Fibroblast of the aortic adventitia (primary cell): ENCODE measurements around the gene BTG2. TPM values are rescaled to one million over a fixed set of nuclear protein-coding genes. Genes with fewer than 3 reads are reported as not detected.
"Not testable (repeated sequence)": the region's sequence is repeated elsewhere in the genome, so short reads cannot be mapped to it uniquely, and the experiment has no call there.

Experiments used
- DNase-seq: peaks from one replicate; pipeline ENCODE4 v3.0.0-alpha.2; 2010; ENCODE audit warnings: low read depth
- H3K4me3 ChIP-seq: 2 replicates; pipeline ENCODE4 v1.5.1; 2011; ENCODE audit warnings: low read depth, mild to moderate bottlenecking, control low read depth, low read length, moderate library complexity
- CTCF ChIP-seq: IDR thresholded peaks from 2 replicates; pipeline ENCODE4 v1.5.1; 2011; ENCODE audit warnings: mild to moderate bottlenecking, low read length, control low read depth, inconsistent platforms; ENCODE audit not compliant: insufficient read depth
- total RNA-seq: library from RNA; depleted of rRNA; stranded (reverse); fragments of >200 nt; gene quantifications from 2 replicates; pipeline ENCODE4 v1.2.3, GENCODE V29; 2012; ENCODE audit warnings: low replicate concordance

The BTG2 gene
- total RNA-seq, result 16.7 and 18.2 TPM in 2 replicates

GRCh38 chr1:203304919-203305808 is at the start of gene BTG2:
TSS of gene BTG2 (plus strand) at chr1:203305519. CDS start at chr1:203305607, 88 bp downstream.
- peak within 1 kb of the TSS; percentile 92 for H3K4me3 ChIP-seq
- DNase-seq, result peak; percentile 86
- no peak for TF ChIP-seq CTCF

- not testable (repeated sequence) for DNase-seq, H3K4me3 ChIP-seq
Measured at GRCh38 chr1:203256636-203257035, 48.7 kb upstream of the BTG2 start.

GRCh38 chr1:203263496-203263895 is 41.8 kb upstream of the BTG2 start:
- DNase-seq, result no peak
- H3K4me3 ChIP-seq, result no peak overlapping the region
- no peak for TF ChIP-seq CTCF

- no peak for TF ChIP-seq CTCF
- peak; percentile 41 for DNase-seq
- no peak overlapping the region for H3K4me3 ChIP-seq
Measured at GRCh38 chr1:203264052-203264501, 41.2 kb upstream of the BTG2 start.

- no peak for TF ChIP-seq CTCF
- no peak for DNase-seq
- H3K4me3 ChIP-seq, result no peak overlapping the region
Measured at GRCh38 chr1:203265541-203265940, 39.8 kb upstream of the BTG2 start.

- DNase-seq, H3K4me3 ChIP-seq: not testable (repeated sequence)
Measured at GRCh38 chr1:203266140-203266539, 39.2 kb upstream of the BTG2 start.

- DNase-seq, result peak; percentile 91
- peak; percentile 96 for TF ChIP-seq CTCF
- H3K4me3 ChIP-seq, result peak overlapping the region; percentile 77
Measured at GRCh38 chr1:203267347-203267846, 37.9 kb upstream of the BTG2 start.
